ENCODE measurements around the gene CSTB.

CSTB gene

GRCh38 chr21:43770066-43770655 is 5.9 kb downstream of the CSTB start:
- DNase-seq (ENCODE audit: low read depth, low spot score), result no peak
- Histone ChIP-seq H3K9ac (ENCODE audit: insufficient read length) (no peak overlapping the region), H3K27ac (no peak overlapping the region), H3K9me3 (ENCODE audit: low read depth, low read length) (no peaks in the 10 kb centered on the region), H3K4me3 (no peak overlapping the region), H3K36me3 (ENCODE audit: insufficient read depth, low read length) (peaks cover 12% of the 10 kb centered on the region)
- no peak for TF ChIP-seq EZH2 (IDR thresholded peaks at IDR 0.05)

DNA sequence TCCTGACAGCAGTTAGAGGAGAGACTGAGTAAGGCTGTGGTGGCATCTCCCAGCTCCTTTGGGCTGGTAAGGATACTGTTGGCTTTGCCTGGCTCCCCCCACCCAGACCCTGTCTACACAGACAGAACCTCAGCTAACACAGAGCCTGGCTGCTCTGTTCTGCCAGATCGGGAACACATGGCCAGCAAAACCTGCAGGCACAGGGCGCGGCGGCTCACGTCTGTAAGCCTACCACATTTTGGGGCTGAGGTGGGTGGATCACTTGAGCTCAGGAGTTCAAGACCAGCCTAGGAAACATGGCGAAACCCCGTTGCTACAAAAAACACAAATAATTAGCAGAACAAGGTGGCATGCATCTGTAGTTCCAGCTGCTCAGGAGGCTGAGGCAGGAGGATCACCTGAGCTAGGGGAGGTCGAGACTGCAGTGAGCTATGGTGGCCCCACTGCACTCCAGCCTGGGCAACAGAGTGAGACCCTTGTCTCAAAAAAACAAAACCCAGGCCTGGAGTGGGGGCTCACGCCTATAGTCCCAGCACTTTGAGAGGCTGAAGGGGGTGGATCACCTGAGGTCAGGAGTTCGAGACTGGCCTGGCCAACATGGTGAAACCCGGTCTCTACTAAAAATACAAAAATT is 6.7 kb downstream of the CSTB start:
- Histone ChIP-seq H3K27ac (no peak overlapping the region), H3K9ac (ENCODE audit: insufficient read length) (no peak overlapping the region), H3K9me3 (ENCODE audit: low read depth, low read length) (no peaks in the 10 kb centered on the region), H3K4me3 (no peak overlapping the region), H3K36me3 (ENCODE audit: insufficient read depth, low read length) (peaks cover 9% of the 10 kb centered on the region)
- DNase-seq (ENCODE audit: low read depth, low spot score), result no peak
- TF ChIP-seq POLR2AphosphoS5 (IDR thresholded peaks at IDR 0.05; ENCODE audit: borderline replicate concordance, low read depth, low read length) (no peak), FOXP2 (optimal IDR thresholded peaks at IDR 0.05; ENCODE audit: control extremely low read depth, extremely low read length, insufficient read depth) (no peak), EZH2 (IDR thresholded peaks at IDR 0.05) (no peak)

DNA sequence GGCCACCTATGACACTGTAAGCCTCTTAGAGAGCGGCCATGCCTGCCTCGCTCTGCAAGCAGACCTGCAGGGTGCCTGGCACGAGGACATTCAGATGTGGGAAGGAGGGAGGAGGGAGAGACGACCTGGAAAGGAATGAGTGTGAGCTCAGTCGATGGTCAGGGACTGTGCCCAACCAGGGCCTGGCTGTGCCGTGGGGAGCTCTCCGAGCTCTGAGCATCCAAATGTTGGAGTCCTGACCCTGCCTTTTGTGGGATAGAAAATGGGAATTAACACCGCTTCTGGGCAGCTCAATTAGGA is 7.3 kb downstream of the CSTB start:
- no peak for DNase-seq (ENCODE audit: low read depth, low spot score)
- H3K9me3 ChIP-seq (ENCODE audit: low read depth, low read length), result no peaks in the 10 kb centered on the region
- H3K9ac ChIP-seq (ENCODE audit: insufficient read length), result no peak overlapping the region
- H3K4me3 ChIP-seq, result no peak overlapping the region
- peaks cover 6% of the 10 kb centered on the region; the same call in 1 of the 2 replicates for H3K36me3 ChIP-seq (ENCODE audit: insufficient read depth, low read length)
- no peak for TF ChIP-seq POLR2AphosphoS5 (IDR thresholded peaks at IDR 0.05; ENCODE audit: borderline replicate concordance, low read depth, low read length)
- no peak for TF ChIP-seq FOXP2 (optimal IDR thresholded peaks at IDR 0.05; ENCODE audit: control extremely low read depth, extremely low read length, insufficient read depth)
- TF ChIP-seq EZH2 (IDR thresholded peaks at IDR 0.05), result no peak
- H3K27ac ChIP-seq, result no peak overlapping the region

GRCh38 chr21:43767984-43768867 is 7.9 kb downstream of the CSTB start:
- H3K9ac ChIP-seq (ENCODE audit: insufficient read length), result no peak overlapping the region
- no peak overlapping the region for H3K4me3 ChIP-seq
- no peaks in the 10 kb centered on the region for H3K9me3 ChIP-seq (ENCODE audit: low read depth, low read length)
- H3K27ac ChIP-seq, result no peak overlapping the region
- peaks cover 1% of the 10 kb centered on the region; the same call in 1 of the 2 replicates for H3K36me3 ChIP-seq (ENCODE audit: insufficient read depth, low read length)
- TF ChIP-seq POLR2AphosphoS5 (IDR thresholded peaks at IDR 0.05; ENCODE audit: borderline replicate concordance, low read depth, low read length) (no peak), EZH2 (IDR thresholded peaks at IDR 0.05) (no peak), FOXP2 (optimal IDR thresholded peaks at IDR 0.05; ENCODE audit: control extremely low read depth, extremely low read length, insufficient read depth) (no peak)
- DNase-seq (ENCODE audit: low read depth, low spot score), result no peak

DNA sequence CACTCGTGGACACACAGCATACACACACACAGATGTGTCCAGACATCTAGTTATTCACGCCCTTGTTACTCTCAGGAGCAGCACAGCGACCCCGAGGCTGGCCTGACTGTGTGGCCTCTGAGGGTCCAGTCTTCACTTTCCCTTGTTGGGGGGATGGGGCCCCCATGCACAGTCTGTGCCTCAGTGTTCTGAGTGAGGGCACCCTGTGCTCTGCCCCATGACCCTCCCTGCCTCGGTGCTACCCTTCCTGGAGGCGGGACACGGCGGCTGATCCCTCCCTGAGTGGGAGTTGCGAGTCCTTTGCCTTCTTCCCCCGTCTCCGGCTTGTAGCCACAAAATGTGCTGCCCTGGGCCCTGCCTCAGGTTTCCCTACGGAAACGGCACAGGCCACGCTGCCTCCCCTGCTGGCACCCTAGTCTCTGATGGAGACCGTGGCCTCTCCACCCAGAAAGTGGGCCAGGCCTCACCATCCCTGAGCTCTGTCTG is 8.6 kb downstream of the CSTB start:
- no peak for TF ChIP-seq EZH2 (IDR thresholded peaks at IDR 0.05)
- no peak for TF ChIP-seq FOXP2 (optimal IDR thresholded peaks at IDR 0.05; ENCODE audit: control extremely low read depth, extremely low read length, insufficient read depth)
- no peak for TF ChIP-seq POLR2AphosphoS5 (IDR thresholded peaks at IDR 0.05; ENCODE audit: borderline replicate concordance, low read depth, low read length)
- H3K4me3 ChIP-seq, result no peak overlapping the region
- H3K27ac ChIP-seq, result no peak overlapping the region
- H3K9me3 ChIP-seq (ENCODE audit: low read depth, low read length), result no peaks in the 10 kb centered on the region
- H3K9ac ChIP-seq (ENCODE audit: insufficient read length), result no peak overlapping the region
- no peaks in the 10 kb centered on the region for H3K36me3 ChIP-seq (ENCODE audit: insufficient read depth, low read length)
- DNase-seq (ENCODE audit: low read depth, low spot score), result no peak

DNA sequence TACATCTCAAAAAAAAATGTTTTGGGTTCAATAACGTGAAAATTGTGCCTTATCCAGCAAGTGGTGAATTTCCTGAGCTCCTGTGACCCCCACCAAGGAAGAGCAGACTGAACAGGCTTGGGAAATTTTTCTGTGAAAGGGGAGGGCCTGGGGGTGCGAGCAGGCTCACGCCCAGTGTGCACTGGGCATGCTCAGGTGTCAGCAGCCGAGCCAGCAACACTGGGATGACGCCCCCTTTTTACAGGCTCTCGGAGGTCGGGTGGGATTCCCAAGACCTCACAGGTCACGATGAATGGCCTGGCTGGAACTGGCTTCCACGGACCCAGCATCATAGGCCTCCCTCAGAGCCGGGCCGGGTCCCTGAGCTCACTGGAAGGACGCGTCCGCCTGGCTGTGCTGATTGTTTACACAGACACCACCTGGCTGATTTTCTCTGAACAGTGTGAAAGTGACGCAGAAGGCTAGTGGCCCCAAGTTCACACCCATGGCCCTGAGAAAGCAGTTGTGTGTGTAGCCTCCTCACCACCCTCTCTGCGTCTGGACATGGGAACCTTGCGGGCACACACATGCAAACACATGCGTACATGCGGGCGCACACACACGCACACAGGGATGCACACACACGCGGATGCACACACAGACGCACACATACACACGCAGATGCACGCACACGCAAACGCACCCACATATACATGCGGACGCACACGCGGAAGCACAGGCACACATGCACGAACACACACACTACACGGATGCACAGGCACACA is 9.2 kb downstream of the CSTB start:
- Histone ChIP-seq H3K9ac (ENCODE audit: insufficient read length) (no peak overlapping the region), H3K27ac (no peak overlapping the region), H3K36me3 (ENCODE audit: insufficient read depth, low read length) (no peaks in the 10 kb centered on the region), H3K9me3 (ENCODE audit: low read depth, low read length) (no peaks in the 10 kb centered on the region), H3K4me3 (no peak overlapping the region)
- no peak for TF ChIP-seq EZH2 (IDR thresholded peaks at IDR 0.05)
- no peak for TF ChIP-seq POLR2AphosphoS5 (IDR thresholded peaks at IDR 0.05; ENCODE audit: borderline replicate concordance, low read depth, low read length)
- TF ChIP-seq FOXP2 (optimal IDR thresholded peaks at IDR 0.05; ENCODE audit: control extremely low read depth, extremely low read length, insufficient read depth), result no peak
- no peak for DNase-seq (ENCODE audit: low read depth, low spot score)

- no peak overlapping the region for H3K9ac ChIP-seq (ENCODE audit: insufficient read length)
- DNase-seq (ENCODE audit: low read depth, low spot score), result no peak
- H3K4me3 ChIP-seq, result no peak overlapping the region
- no peak overlapping the region for H3K27ac ChIP-seq
- H3K36me3 ChIP-seq (ENCODE audit: insufficient read depth, low read length), result no peaks in the 10 kb centered on the region
- no peak for TF ChIP-seq EZH2 (IDR thresholded peaks at IDR 0.05)
- TF ChIP-seq FOXP2 (optimal IDR thresholded peaks at IDR 0.05; ENCODE audit: control extremely low read depth, extremely low read length, insufficient read depth), result no peak
- TF ChIP-seq POLR2AphosphoS5 (IDR thresholded peaks at IDR 0.05; ENCODE audit: borderline replicate concordance, low read depth, low read length), result no peak
- no peaks in the 10 kb centered on the region for H3K9me3 ChIP-seq (ENCODE audit: low read depth, low read length)
Measured at GRCh38 chr21:43764576-43765495, 11.3 kb downstream of the CSTB start.
